AML-193 (cell line): Measurements from ENCODE around the gene RAD51B.
"Not testable (repeated sequence)": the region's sequence is repeated elsewhere in the genome, so short reads cannot be mapped to it uniquely, and the experiment has no call there.

Source experiments
- DNase-seq, 2 experiments: peaks; one replicate each; lab custom pipeline; 2025; lab: John Stamatoyannopoulos, UW

Gene RAD51B

DNA sequence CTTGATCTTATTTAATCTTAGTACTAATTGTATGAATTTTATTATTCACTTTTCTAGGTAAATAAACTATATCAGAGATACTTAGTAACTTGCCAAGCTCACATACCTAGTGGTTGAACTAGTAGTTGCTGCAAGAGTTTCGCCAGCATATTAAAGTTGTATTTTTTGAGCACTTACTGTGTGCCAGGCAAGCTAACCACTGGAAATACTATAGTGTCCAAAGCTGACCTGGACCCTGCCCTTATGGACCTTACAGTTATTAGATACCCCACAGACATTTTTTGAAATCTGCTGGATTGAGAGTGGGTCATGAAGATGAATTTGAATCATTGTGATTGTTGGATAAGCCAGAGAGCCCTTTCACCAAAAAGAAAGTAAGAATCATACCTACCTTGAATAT, 125.0 kb downstream of the RAD51B start:
- DNase-seq: no peak

DNA sequence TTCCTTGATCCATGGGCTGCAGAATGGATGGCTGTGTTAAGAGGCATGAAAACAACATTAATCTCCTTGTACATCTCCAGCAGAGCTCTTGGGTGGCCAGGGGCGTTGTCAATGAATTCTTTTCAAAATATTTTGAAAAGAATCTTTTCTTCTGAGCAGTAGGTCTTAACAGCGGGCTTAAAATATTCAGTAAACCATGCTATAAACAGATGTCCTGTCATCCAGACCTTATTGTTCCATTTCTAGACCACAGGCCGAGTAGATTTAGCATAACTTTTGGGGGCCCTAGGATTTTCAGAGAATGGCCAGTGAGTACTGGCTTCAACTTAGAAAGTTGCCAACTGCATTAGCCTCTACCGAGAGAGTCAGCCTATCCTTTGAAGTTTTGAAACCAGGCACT, 130.2 kb downstream of the RAD51B start:
- DNase-seq: no peak

DNA sequence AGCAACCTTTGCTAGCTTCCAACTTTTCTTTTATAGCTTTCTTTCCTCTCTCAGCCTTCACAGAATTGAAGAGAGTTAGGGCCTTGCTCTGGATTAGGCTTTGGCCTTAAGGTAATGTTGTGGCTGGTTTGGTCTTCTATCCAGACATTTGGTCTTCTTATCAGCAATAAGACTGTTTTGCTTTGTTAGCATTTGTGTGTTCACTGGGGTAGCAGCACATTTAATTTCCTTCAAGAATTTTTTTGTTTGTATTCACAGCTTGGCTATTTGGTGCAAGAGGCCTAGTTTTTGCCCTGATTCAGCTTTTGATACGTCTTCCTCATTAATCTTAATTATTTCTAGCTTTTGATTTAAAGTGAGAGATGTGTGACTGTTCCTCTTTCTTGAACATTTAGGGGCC, 130.8 kb downstream of the RAD51B start:
- no peak for DNase-seq

DNA sequence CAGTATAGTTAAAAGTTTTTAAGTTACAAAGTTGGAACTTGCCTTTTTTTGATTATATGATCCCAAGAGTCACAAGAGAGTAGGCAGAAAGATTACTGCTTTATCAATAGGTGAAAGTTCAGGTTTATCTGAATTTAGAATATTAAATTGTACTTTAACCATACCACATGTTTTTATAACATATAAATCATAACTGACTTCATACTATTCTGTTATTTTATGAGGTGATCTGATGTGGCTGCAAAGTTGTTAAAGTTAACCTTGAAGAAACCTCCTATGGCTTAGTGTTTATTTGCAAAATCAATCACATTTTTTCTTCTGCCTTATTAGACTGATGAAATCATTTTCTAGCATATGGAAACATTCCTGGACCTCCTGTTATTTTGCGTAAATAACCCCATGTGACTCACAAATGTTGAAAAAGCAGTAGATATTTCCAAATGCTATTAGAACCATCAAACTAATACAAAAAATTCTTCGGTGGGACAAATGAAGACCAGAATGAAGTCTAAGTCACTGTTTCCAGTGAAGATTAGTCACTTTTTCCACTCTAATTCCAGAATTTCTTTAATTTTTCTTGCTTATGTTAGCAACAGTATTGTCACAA, 132.1 kb downstream of the RAD51B start:
- no peak for DNase-seq

- DNase-seq: no peak
These were observed 132.8 kb downstream of the RAD51B start for GRCh38 chr14:67952381-67952780.

DNA sequence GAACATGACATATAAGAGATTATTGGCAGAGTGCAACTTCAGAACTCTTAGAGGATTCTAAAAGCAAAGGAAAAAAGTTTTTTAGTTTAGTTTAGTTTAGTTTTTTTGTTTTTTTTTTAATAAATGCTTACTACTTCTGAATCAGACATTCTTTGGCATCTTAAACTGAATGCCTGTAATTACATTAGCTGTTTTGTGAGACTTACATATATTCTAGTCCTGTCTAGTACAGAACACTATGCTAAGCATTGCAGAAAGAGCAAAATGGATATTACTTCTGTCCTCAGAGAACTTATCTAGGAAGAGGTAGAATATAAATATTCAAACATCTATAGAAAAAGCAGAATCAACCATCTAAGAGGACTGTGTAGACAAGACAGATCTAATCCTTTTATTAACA, 133.2 kb downstream of the RAD51B start:
- DNase-seq: no peak

GRCh38 chr14:67955261-67955660, 135.7 kb downstream of the RAD51B start:
- no peak for DNase-seq

- no peak for DNase-seq
These were observed 138.4 kb downstream of the RAD51B start for GRCh38 chr14:67957946-67958345.

DNA sequence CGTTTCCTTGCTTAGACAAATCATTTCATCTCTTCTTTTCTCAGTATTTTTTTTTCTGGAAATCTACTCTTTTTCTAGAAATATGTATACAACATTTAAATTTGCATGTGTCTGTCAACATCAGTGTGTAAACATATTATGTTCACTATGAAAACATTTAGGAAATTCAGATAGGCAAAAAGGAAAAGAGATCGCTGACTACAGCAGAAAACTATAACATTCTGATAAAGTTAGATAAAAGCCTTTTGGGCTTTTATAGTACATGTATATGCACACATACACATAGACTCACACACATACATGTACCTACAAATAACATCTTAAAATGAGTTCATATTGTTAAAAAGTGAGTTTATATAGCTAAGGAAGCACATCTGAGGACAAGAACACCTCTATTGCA, 142.1 kb downstream of the RAD51B start:
- DNase-seq: no peak

DNA sequence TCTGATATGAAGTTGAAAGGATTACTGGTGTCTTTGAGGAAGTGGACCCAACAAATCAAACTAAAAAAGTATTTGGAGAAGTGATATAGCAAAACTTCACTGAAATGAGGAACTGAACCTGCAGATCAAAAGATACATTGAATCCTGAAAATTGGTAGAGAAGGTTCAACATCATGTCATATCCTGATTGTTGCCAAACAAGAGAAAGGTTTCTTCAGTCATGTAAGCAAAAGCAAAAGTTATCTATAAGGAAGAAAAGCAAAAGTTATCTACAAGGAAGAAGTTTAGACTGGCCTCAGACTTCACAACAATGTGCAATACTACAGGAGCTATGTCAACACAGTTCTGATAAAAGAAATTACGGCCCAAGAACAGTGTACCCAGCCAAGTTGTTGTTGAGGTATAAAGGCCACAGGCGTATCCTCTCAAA, 142.7 kb downstream of the RAD51B start:
- DNase-seq: peak; percentile 72 to 76

- no peak for DNase-seq
These were observed 144.0 kb downstream of the RAD51B start for GRCh38 chr14:67963545-67963944.

DNA sequence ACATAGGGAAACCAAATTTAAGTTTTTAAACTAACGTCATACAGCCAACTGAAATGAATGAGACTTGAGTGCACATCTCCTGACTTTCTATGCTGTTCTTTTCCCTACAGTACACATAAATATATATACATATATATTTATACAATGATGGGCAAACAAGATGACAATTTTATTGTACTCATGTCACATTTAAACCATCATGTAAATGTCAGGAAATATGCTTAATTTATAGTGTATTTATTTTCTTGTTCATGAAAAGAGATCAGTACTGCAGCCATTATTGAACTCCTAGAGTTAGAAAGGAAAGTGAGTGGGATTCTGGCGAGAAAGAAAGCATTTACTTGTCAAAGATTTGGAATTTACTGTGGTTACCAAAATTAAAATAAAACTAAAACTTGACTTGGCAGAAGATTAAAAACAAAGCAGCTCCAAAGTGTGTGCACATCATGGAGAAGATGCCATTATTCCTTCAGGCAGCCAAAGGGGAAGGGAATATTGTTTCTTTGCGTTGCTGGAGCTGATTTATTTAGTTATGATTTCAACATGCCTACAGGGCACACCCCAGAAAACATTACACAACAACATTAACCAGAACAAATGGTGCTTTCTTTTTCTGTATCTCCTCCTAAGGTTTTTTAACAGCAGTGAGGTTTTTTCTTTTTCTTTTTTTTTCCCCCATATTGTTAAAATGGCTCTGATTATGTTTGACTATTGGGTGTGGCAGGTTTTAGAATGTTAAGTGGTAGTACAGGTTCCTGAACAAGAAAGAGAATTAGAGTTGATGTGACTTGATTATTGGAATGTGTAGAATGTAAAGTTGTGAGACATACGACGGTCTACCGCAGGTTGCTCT, 144.6 kb downstream of the RAD51B start:
- DNase-seq: no peak

- DNase-seq: no peak
These were observed 146.1 kb downstream of the RAD51B start for GRCh38 chr14:67965696-67966095.

DNA sequence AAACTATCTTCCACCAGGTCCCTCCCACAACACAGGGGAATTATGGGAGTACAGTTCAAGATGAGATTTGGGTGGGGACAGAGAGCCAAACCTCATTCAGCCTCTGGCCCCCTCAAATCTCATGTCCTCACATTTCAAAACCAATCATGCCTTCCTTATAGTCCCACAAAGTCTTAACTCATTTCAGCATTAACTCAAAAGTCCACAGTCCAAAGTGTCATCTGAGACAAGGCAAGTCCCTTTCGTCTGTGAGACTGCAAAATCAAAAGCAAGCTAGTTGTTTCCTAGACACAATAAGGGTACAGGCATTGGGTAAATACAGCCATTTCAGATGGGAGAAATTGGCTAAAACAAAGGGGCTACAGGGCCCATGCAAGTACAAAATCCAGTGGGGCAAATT, 147.6 kb downstream of the RAD51B start:
- no peak for DNase-seq

DNA sequence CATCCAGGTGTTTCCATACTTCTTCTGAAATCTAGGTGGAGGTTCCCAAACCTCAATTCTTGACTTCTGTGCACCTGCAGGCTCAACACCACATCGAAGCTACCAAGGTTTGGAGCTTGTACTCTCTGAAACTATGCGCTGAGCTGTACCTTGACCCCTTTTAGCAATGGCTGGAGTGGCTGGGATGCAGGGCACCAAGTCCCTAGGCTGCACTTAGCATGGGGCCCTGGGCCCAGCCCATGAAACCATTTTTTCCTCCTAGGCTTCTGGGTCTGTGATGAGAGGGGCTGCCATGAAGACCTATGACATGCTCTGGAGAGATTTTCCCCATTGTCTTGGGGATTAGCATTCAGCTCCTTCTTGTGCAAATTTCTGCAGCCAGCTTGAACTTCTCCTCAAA, 148.4 kb downstream of the RAD51B start:
- DNase-seq: not testable (repeated sequence)

- no peak for DNase-seq
These were observed 151.3 kb downstream of the RAD51B start for GRCh38 chr14:67970923-67971322.

- no peak for DNase-seq
These were observed 152.3 kb downstream of the RAD51B start for GRCh38 chr14:67971627-67972625.

- DNase-seq: no peak
These were observed 153.9 kb downstream of the RAD51B start for GRCh38 chr14:67973436-67973835.

GRCh38 chr14:67975470-67975869, 155.9 kb downstream of the RAD51B start:
- no peak for DNase-seq

DNA sequence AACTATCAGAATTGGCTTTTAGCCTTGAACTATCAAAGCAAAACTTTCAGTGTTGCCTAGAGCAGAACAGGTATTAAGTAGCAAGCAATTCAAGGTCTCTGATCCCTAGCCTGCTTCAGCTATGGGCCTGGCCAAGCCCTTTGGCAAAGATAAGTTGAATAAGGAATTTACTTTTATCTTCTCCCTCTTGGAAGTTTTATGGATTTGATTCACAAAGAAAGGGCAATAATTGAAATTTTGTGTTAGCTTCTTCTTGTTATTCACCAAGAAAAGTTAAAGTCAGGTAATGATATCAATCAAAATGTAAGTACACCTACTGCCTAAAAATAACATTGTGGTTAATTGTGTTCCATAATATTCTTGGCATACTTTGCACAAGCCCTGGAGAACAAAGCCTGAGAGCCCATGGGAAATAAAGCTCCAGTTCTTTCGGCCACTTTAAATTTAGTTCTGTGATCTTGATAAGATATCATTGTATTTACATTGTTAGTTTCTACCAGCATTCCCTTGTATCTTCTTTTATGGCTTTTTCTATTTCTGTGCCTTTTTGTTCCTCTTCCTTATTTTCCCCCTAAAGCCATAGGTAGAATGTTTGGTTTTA, 158.0 kb downstream of the RAD51B start:
- no peak for DNase-seq

- DNase-seq: no peak
These were observed 159.2 kb downstream of the RAD51B start for GRCh38 chr14:67978749-67979148.
